ENCODE data around the gene GSTCD.

- TF ChIP-seq POLR2AphosphoS5 (IDR thresholded peaks at IDR 0.05; ENCODE audit: low read depth, low read length) (no peak), CTCF (IDR thresholded peaks at IDR 0.05) (no peak), REST (IDR thresholded peaks at IDR 0.05; ENCODE audit: insufficient read depth in 1 of 2, low read depth in 2 of 2, low read length in 1 of 2) (no peak), TCF7L2 (IDR thresholded peaks at IDR 0.05; ENCODE audit: low read depth, low read length) (no peak), SIN3A (IDR thresholded peaks at IDR 0.05; ENCODE audit: borderline replicate concordance, insufficient read depth, low read depth, low read length) (no peak)
Observed at GRCh38 chr4:105714932-105715331, 6.3 kb downstream of the GSTCD start.

All from Panc1 (cell line).